Kasumi-1 (cell line): ENCODE data around the gene USP50.
"Not testable (repeated sequence)": the region's sequence is repeated elsewhere in the genome, so short reads cannot be mapped to it uniquely, and the experiment has no call there.

Experiments used
- DNase-seq, 2 experiments: peaks; one replicate each; lab custom pipeline; 2025; lab: John Stamatoyannopoulos, UW

The USP50 gene

DNA sequence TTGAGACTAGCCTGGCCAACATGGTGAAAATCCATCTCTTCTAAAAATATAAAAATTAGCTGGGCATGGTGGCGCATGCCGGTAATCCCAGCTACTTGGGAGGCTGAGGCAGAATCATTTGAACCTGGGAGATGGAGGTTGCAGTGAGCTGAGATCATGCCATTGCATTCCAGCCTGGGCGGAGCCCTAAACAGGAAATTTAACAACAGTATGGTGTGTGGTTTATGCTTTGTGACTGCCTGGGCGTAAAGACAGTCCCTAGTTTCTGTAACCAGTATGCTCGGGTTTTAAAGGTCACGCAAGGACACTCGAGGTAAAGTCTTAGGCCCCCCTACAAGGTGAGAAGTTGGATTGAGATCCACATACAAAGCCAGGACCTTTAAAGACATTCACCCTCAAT, 43.3 kb downstream of the USP50 start:
- DNase-seq = no peak

GRCh38 chr15:50501815-50502214, 44.7 kb downstream of the USP50 start:
- no peak for DNase-seq

- DNase-seq = no peak
These were observed 46.1 kb downstream of the USP50 start for GRCh38 chr15:50500352-50500751.

DNA sequence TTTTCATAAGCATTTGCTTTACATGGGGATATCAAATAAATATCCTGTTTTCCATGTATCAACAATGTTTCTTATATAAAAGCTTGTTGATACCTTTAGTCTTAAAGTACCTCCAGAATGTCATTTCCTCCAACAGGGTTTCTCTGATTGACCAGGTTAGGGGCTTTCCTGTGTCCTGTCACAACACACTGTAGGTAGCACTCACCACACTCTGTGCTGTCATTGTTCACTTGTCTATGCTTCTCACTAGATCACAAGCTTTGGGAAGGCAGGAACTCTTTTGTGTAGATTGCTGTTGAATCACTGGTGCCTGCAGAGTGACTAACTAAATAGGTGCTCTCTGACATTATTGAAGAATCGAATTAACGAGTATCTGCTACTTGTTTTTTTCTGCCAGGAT, 49.8 kb downstream of the USP50 start:
- no peak for DNase-seq

GRCh38 chr15:50494547-50494946, 51.9 kb downstream of the USP50 start:
- DNase-seq = not testable (repeated sequence)

GRCh38 chr15:50493625-50494024, 52.8 kb downstream of the USP50 start:
- DNase-seq = no peak

DNA sequence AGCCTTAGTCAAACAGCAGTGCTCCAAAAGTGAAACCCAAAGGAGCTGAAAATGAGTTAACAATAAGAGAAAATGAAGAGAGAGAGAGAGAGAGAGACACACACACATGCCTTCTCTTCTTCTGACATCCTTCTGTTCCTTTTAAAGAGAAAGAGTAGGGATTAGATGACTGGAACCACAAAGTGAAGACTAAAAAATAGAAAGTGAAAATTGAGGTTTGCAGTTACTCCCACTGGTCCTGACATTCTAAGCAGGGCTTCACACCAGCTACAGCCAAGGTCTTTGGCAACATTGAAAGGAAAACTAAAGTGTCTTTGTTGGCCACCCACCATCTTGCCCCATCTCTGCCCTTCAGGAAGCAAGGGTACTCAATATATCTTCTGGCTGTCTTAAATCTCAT, 59.2 kb downstream of the USP50 start:
- DNase-seq = no peak

GRCh38 chr15:50485389-50485788, 61.1 kb downstream of the USP50 start:
- DNase-seq = no peak

DNA sequence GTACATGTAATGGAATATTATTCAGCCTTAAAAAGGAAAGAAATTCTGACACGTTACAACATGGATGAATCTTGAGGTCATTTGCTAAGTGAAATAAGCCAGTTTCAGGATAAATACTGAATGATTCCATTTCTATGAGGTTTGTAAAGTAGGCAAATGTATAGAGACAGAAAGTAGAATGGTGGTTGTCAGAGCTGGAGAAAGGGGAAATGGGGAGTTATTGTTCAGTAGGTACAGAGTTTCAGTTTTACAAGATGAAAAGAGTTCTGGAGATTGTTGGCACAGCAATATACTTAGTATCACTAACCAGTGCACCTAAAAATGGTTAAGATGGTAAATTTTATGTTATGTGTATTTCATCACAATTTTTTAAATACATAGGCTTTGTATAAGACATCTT, 61.7 kb downstream of the USP50 start:
- DNase-seq = no peak

DNA sequence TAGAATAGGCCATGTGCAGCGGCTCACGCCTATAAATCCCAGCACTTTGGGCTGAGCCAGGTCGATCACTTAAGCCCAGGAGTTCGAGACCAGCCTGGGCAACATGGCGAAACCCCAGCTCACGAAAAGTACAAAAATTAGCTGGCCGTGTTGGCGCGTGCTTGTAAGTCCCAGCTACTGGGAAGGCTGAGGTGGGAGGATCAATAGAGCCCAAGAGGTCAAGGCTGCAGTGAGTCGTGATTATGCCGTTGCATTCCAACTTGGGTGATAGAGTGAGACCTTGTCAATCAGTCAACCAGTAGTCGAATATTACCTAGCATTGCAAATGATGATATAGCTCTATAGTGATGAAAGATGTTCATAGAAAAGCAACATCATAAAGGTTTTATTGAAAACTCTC, 70.3 kb downstream of the USP50 start:
- DNase-seq = no peak

DNA sequence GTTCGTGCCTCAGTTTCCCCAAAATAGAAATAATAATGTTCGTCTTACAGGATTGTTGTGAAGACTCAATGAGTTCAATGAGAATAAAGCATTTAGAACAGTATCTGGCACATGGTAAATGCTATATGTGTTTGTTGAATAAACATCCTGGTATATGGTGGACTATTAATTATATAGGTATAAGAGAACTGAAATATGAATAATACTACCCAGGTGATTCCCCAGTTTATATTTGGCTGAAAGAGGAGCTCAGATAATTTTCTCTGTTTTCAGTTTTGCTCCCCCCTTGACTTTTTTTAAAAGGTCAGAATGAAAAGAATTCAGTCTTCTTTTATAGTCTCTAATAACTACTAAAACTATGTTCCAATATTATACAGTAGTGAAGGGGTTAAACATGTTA, 75.4 kb downstream of the USP50 start:
- no peak for DNase-seq

DNA sequence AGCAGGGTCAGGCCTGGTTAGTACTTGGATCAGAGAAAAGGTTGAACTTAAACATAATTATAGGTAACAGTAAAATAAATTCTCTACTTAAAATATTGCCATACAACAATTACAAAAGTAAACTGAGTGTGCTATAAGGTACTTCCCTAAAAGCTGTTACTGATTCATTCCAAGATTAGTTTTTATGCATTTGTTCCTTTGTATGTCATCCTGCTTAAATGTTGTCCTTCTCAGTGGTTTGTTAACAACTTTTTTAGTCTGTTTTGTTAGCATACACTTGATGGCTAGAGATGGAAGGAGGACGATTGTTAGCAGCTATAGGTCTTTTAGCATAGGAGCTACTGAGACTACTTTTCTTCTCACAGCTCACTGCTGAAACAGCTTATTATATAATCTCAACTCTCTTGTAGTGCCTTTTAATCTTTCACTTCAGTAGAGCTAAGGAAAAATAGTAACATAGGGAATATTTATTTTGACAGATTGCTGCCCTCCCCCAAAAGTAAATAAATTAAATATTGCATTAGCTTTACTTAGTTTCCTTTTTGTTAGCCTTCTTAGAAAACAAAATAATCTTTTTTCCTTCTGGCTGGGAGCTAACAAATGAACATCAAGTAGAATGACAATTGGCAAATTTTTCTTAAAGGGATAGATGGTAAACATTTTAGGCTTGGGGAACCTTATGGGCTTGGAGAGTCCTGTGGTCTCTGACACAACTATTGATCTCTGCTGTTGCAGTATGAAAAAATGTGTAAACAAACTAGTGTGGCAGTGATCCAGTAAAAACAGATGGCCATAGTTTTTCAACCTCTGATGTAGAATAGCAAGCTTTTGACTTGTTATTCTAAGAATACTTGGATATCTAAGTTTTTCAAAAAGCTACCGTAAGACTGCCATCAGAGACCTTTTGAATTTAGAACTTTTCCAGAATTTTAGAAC, 82.8 kb downstream of the USP50 start:
- DNase-seq = no peak

GRCh38 chr15:50458348-50459112, 87.9 kb downstream of the USP50 start:
- no peak for DNase-seq

- DNase-seq = no peak
These were observed 93.5 kb downstream of the USP50 start for GRCh38 chr15:50452927-50453326.
